GM19035 (cell line): Measurements from ENCODE around the gene RHOG.

ENCODE experiments used
- ATAC-seq: cut with Tn5 transposase; IDR thresholded peaks from one replicate; pipeline ENCODE4 v1.9.1; 2021; ENCODE audit not compliant: unreplicated experiment

The RHOG gene

DNA sequence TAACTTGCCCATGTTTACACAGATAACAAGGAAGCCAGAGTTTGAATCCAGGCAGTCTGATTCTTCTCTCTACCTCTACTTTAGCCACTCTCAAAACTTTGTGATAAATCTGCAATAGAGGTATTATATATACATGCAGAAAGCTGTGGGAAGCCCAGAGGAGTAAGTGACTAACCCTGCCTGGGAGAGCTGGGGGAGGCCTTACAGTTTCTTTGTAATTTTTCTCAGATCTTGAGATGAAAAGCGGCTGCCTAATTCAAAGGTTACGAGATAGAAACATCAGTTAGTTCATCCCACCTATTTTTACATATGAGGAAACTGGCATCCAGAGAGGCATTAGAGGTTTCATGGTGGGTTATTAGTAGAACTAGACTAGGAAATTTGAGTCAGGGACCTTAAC is 19.6 kb upstream of the RHOG start:
- ATAC-seq: no peak

DNA sequence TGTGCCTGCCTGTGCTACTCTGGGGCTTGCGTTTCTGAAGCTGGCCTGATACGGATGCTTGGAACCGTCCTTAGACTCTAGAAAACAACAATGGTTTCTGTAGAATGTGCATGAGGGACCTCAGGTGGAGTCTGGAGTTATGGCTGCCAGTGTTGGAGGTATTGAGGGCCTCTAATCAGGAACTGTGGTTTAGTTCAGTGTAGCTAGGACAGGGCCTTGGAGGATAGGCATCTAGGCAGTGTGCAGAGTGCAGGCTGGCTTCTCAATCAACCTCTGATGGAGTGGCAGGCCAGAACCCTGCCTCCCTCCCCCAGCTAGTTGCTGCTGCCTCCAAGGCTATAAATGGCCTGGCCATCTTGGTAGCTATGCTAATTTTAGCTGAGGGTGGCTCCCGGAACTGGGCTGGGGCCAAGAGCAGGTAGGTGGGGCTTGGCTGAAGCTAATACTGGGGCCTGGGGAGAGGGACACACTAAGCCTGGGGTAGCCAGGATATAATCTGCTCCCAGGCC is 18.7 kb upstream of the RHOG start:
- peak; percentile 36 for ATAC-seq

DNA sequence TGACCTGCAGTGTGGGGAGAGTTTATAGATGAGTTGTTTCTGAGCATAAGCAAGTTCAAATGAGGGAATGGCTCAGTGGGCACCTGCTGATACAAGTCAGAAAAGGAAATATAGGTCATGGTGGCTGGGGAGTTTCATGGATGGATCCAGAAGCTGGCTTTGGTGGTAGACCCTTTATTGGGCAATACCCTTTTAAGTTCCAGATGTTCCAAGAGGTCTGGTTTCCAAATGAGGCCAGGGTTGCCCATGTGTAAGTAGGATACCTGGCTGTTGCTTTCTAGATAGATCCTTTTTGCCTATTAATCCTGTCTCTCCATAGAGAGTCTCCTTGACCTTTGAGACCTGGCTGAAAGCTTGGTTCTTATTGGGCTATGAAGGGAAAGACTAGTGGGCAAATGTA is 16.9 kb upstream of the RHOG start:
- ATAC-seq: no peak

DNA sequence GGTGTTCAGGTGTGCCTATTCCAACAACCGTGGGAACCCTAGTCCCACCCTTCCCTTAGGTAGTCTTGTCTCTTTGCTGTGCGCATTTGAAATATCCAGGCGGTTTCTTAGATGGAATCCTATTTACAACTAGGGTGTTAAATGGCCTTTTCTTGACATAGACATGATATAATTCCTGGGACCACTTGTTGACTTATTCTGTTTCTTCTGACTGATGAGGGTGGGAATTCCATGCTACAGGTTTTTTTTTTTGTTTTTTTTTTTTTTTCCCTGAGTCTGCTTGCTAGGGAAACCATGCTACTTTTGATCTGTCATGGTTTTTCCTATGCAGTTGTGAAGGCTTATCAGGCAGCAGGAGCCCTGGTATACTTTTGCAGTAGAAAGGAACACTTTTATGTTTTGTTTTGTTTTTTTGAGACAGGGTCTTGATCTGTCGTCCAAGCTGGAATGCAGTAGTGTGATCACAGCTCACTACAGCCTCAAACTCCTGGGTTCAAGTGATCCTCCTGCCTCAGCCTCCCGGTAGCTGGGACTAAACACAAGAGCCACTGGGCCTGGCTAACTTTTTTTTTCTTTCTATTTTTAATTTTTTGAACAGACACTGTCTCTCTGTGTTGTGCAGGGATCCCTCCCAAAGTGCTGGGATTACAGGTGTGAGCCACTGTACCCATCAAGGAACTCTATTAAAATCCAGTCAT is 16.2 kb upstream of the RHOG start:
- ATAC-seq: no peak

DNA sequence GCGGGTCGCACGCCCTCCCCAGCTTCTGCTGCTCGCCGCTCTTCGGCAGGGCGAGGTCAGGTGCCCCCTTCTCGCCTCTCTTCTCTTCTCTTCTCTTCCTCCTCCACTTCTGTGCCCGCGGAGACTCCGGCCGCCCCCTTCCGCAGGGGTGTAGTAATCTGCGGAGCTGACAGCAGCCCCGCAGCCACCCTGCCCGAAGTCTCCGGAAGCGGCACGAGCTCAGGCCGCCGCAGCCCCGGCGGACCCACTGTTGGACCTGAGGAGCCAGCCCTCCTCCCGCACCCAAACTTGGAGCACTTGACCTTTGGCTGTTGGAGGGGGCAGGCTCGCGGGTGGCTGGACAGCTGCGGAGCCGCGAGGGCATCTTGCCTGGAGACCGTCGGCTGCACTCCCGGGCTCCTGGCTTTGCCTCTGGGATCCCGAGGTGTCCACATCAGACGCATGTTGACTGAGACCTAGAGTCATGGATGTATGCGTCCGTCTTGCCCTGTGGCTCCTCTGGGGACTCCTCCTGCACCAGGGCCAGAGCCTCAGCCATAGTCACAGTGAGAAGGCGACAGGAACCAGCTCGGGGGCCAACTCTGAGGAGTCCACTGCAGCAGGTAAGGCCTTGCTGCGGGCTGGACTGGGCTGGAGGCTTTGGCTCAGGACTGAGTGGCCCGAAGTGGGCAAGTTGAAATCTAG is 15.2 kb upstream of the RHOG start:
- ATAC-seq: peak; percentile 23

DNA sequence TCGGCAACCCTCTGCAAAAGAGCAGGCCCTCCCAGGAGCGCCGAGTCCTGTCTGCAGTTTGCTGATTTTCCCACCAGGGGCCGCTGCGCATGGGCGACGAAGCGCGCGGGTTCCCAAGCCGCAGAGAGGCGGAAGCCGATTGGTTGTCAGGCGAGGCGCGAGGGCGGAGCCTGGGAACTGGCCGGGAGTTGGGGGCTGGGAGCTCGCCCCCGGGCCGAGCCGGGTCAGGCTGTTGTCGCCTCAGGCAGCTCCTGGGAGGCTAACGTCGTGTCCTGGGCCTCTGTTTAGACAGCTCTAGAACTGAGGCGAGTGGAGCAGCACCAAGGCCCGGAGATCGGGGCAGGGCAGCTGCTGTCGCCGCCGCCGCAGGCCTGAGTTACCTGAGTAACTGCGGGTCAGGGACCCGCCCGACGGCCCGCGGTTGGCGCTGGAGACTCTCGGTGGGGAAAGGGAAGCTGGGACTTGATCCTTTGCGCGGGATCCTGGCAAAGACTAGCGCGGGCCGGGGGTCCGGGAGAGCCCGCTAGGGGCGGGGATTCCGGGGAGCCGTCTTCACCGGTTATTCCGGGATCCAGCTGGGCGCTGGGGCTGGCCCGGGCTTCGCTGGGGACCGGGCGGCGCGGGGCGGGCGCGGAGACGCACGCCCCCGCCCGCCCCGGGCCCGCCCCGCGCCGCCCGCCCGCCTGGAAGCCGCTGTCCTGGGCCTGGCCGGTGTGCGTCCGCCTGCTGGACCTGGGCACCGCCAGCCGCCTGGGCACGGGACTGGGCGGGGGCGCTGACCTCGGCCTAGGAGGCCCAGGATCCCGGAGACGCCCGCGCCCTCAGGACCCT is 14.4 kb upstream of the RHOG start, which contains the start of gene STIM1:
Gene STIM1 (plus strand): TSS at position 688 of the 831 bp plus-strand sequence. CDS start 607 bp downstream, outside the sequence.
- ATAC-seq: peak; percentile 66

DNA sequence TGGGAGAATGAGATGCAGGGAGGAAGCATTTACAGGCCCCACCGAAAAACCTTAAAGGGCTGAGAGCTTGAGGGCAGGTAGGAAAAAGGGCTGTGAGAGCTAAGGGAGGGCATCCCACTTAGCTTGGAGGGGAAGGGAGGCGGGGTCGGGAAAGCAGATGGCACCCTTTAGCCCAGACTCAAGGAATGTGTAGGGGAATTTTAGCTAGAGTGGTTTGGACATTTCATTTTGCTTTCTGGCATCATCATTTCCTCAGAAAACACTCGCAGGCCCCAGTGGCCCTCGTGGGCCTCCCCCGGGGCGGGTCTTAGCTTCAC is 13.9 kb upstream of the RHOG start:
- ATAC-seq: no peak

DNA sequence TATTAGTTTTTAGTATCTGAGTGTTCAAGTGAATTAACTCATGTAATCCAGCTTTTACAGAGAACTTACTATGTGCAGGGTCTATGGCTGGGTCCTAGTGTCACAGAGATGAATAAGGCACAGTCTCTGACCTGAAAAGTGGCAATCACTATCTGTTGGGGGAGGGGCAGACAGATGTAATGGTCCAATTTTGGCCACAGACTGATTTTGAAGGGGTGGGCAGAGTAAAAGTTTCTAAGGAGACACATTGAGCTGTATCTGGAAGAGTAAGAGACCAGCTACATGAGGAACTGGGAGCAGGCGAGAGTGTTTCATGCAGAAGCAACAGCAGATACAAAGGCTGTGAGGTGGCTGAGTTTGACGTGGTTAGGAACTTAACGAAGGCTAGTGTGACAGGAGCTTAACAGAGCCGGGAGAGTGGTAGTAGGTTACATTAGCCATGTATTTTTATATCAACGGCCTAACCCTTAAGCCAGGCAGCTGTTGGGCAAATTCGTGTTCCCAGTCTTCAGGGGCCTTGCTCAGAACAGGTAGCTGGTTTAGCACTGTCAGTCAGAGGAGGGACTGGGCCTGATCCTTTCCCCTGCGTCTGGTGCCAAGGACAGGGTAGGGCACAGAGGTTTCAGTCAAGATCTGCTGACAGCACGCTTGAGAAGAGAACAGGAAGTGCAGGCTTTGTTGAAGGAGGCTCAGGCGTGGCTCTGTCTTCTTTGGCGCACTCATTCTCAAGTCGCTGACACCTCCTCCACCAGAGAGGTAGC is 13.3 kb upstream of the RHOG start:
- ATAC-seq: peak; percentile 35

DNA sequence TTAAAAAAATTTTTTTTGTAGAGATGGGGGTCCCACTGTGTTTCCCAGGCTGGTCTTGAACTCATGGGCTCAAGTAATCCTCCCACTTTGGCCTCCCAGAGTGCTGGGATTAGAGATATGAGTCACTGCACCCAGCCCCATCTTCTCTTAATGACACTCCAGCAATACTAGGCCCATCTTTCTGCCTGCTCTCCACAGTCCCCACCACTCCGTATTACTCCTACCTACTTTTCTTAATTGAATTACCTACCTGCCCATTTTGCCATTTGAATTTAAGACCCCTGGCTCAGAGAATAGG is 12.7 kb upstream of the RHOG start:
- ATAC-seq: no peak

DNA sequence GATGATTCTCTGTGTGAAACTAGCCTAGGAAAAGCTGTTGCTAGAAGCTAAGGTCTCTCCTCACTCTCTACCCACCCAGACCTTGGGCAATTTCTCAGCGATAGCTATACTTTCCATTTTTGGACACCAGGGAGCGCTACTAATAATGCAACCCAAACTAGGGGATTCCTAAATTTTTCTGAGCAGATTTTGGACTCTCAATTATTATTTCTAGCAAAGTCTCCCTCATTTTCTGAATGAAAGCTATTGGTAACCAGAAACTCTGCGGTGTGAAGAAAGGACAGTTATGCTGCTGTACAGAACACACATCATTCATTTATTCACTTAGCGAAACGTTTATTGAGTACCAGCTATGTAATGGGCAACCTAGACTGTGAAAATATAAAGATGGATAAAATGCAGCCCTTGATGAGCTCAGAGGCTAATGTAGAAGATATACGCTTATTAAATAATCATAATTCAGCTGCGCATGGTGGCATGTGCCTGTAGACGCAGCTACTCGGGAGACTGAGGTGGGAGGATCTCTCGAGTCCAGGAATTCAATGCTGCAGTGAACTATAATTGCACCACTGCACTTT is 8.6 kb upstream of the RHOG start:
- no peak for ATAC-seq

DNA sequence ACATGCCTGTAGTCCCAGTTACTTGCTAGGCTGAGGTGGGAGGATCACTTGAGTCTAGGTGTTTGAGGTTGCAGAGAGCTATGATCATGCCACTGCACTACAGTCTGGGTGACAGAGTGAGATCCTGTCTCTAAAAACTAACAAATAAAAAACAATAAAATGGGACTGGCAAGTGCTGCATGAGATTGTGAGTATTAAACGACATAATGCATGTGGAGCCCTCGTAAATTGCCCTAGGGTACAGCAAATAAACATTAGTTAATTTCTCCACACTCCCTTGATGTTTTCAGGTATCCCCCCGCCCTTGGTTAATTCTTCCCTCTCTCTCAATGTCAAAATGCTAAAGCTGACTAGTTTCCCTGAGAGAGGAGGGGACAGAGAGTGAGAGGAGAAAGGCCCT is 4.9 kb upstream of the RHOG start:
- no peak for ATAC-seq

DNA sequence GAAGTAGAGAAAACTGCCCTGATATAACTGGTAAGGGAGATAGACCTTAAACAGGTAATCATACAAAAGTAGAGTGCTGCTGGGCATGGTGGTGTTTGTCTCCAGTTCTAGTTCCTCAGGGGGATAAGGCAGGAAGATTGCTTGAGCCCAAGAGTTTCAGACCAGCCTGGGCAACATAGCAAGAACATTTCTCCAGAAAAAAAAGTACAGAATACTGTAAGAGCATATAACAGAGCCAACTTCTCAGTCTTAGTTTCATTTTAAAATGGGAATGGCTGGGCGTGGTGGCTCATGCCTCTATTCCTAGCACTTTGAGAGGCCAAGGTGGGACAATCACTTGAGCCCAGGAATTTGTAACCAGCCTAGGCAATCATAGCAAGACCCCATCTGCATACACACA is 4.5 kb upstream of the RHOG start:
- no peak for ATAC-seq

DNA sequence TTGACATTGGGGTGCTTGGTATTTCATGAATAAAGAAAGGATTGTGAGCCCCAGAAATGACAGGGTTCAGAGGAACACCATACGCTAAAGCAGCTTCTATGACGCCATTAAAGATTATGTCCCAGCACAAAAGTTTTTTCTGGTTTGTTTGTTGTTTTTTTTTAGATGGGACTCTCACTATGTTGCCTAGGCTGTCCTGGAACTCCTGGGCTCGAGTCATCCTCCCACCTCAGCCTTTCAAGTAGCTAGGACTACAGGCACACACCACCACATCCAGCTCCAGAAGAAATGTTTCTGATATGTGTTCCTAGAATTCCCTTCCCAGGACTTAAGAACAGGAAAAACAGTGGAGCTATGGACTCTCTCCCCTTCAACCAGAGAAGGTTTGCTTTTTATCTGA is 2.6 kb upstream of the RHOG start:
- ATAC-seq: no peak

DNA sequence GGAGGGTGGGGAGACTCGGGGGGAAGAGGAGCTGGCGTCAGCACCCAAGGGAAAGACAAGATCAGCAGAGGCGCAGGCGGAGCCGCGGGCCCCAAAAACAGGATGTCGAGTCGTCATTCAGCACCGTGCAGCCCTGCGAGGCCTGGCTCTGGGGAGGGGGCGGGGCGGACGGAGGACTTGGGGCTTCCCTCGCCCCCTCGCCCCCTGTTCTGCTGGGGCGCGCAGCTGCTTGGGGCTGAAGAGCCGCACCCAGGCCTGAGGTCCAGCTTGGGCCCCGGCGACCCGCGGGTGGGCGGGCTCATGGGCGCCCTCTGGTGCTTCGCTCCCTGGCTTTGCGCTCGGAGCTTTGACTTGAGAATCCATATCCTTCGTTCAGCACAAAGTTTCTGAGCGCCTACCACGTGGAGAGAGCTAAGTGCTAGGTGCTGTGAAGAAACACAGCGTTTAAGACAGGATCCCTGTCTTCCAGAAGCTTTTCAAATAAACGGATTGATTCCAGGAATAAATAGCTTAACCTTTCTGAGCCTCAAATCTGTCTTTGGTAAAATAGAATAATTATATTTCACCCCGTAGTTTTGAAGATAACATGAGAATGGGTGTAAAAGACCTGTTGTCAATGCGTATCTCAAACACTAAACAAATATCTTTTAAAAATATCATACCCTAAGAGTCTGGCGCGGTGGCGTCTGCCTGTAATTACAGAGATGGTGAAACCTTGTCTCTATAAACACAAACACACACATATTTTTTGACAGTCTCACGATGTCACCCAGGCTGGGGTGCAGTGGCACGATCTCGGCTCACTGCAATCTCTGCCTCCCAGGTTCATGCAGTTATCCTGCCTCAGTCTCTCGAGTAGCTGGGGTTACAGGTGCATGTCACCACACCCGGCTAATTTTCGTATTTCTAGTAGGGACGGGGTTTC is 929 bp upstream of the RHOG start:
- peak; percentile 56 for ATAC-seq

DNA sequence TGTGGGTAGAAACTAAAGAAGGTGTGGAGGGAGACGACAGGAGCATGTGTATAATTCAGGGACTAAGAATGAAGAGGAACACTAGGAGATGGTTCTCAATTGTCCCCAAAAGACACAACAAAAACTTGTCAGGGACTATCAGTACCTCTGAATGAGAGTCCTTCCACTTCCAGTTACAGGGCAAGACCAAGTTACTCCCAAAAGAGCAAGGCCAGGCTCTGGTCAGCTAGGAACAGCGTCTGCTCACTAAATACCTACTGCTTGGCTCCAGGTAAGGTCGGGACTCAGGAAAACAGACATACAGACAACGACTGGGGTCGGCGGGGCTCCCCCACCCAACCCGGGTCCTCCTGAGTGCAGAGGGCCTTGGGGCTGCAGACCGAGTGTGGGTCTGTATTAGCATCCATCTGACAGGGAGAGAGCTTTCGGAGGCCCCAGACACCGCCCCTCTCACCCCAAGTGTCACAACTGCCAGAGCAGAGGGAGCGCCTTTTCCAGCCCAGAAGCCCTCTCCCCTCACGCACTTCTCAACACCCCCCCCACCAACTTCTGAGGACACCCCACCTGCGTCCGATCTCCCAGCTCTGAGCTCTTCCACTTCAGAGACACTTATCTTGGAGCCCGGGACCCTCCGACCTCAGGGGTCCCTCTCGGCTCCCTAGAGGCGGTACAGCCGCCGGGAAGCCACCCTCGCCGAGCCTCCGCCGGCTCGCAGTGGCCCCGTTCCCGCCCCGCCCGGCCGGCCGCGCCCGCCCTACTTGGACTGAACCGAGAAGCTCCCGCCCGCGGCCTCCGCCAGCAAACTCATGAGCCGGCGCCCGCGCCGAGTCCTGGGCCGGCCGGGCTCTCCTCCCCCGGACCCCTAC is 522 bp downstream of the RHOG start:
- ATAC-seq: peak; percentile 3

DNA sequence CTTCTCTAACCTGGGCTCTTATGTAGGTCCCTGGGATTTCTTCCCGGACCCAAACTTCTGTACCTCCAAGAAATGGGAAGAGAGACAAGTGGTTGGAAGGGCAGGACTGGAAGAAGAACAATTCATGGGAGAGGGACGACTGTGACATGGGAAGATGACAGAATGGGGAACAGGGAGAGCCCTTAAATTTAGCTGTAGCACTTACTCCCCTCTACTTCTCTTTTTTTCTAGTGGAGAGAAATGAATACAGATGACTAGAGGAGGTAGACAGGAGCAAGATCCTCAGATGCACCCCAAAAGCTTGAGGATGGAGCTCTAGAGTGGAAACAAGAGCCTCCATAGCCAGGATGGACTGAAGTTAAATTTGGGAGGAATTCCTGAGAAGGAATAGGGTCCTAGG is 2.3 kb downstream of the RHOG start:
- no peak for ATAC-seq

DNA sequence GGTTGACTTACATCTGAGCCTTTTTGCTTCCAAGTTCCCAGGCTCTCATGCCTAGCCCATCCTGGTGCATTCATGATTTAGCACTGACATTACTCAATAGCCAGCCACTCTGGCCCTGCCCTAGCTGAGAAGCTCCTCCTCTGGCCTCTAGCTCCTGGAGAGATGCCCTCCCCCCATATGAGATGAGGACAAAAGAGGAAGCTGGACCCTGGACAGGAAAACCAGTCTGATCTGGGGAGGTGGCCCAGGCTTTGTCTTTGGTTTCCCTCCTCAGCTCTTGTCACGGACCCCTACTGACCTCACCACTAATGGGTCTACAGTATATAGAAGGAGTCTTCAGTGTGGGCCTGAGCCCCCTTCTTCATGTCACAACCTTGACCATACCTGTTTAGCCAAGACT is 3.0 kb downstream of the RHOG start:
- ATAC-seq: no peak

DNA sequence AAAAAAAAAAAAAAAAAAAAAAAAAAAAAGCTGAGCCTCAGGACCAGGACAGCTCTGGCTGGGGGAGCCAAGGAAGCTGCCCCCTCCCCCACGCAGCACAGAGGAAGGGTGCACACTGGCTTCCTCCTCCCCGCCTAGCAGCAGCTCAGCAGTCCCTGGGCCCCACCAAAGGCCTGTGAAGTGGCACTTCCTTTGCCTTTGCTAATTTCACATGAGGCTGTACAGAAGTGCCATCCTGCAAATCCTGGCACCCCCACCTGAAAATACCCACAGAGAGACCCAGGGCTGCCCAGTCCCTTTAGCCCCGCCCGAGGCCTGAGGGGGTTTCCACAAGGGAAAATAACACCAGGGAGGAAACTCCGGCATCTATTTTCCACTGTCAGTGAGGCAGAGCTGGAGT is 3.9 kb downstream of the RHOG start:
- no peak for ATAC-seq

DNA sequence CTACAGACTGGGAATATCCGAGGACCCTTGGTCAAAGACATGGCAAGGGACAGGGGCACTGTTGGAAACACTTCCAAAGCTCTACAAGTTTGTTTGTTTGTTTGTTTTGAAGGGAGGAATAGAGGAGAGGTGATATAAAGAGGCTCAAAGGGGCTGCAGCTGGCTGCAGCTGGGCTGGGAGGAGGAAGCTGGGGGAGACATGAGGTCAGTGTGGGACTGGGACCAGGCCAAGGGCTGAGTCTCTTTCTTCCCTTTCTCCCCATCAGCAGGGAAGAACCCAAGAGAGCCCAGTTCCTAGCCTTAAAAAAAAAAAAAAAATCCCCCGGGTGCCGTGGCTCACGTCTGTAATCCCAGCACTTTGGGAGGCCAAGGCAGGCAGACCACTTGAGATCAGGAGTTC is 5.0 kb downstream of the RHOG start:
- no peak for ATAC-seq
